ENCODE measurements around the gene RBCK1. TPM values are rescaled to one million over a fixed set of nuclear protein-coding genes. Genes with fewer than 3 reads are reported as not detected.

Gene RBCK1
- total RNA-seq, 1 experiment from 2014 or later: 46.8 TPM

- H3K79me2 ChIP-seq (ENCODE audit: insufficient read depth, low read length): peaks cover 4% of the 10 kb centered on the region; the same call in 1 of the 2 replicates
- no CpG with 5 or more reads among the region's 80 CpGs for WGBS (ENCODE audit: extremely low coverage, insufficient read length, low lambda C conversion rate)
- H3K4me3 Mint-ChIP-seq: peak within 1 kb of the TSS; percentile 82 to 91
Measured at GRCh38 chr20:462199-462991, 54.3 kb downstream of the RBCK1 start, which contains the start of gene TBC1D20. TBC1D20 (minus strand) TSS chr20:462533; CDS start chr20:462405, 128 bp downstream.

More at GRCh38 chr20:462199-462991, 54.3 kb downstream of the RBCK1 start, which contains the start of gene TBC1D20:
- H2BK12ac ChIP-seq (ENCODE audit: insufficient read length, low read depth, low read length): no peak within 1 kb of the TSS
- Mint-ChIP-seq H3K9me3 (peaks cover 7 to 8% of the 10 kb centered on the region in 2 experiments), H3K27ac (peak within 1 kb of the TSS in 2 of 3 experiments; percentile 3 to 72; a peak in 2 of 7 replicates), H3K27me3 (ENCODE audit: low read depth) (peaks cover 35% of the 10 kb centered on the region), H3K4me1 (peaks cover 15 to 19% of the 10 kb centered on the region in 2 experiments), H3K36me3 (ENCODE audit: insufficient read depth in 1 of 3, low read depth in 3 of 3) (peaks cover 0 to 2% (median 2%) of the 10 kb centered on the region in 3 experiments; a peak in 4 of 7 replicates)
- peak; percentile 31; the same call in 2 of the 3 replicates for TF ChIP-seq CTCF (conservative IDR thresholded peaks at IDR 0.05)
- H3K27me3 ChIP-seq (ENCODE audit: insufficient read depth, low read length): no peaks in the 10 kb centered on the region
- no peak within 1 kb of the TSS for H4K8ac ChIP-seq (replicated peaks; ENCODE audit: insufficient read length, low read depth, low read length)
- H3K14ac ChIP-seq (ENCODE audit: insufficient read depth, low read length): peak within 1 kb of the TSS; percentile 9
- H2BK20ac ChIP-seq (ENCODE audit: low read depth, low read length, poor library complexity, severe bottlenecking): no peak within 1 kb of the TSS
- H3K9ac ChIP-seq (ENCODE audit: extremely low read depth, insufficient read length, low read length): peak within 1 kb of the TSS; percentile 43
- H3K23ac ChIP-seq (ENCODE audit: insufficient read length, low read depth, low read length): no peak within 1 kb of the TSS
- H3K79me1 ChIP-seq (ENCODE audit: insufficient read depth, low read depth, low read length, poor library complexity, severe bottlenecking): no peaks in the 10 kb centered on the region
- no peak within 1 kb of the TSS for H2BK120ac ChIP-seq (ENCODE audit: low read depth, low read length, poor library complexity, severe bottlenecking)
- H3K4me2 ChIP-seq (ENCODE audit: insufficient read depth, insufficient read length, low read length): peak within 1 kb of the TSS; percentile 62
- H4K91ac ChIP-seq (ENCODE audit: insufficient read length, low read depth, low read length): no peak within 1 kb of the TSS
- H3T11ph ChIP-seq (ENCODE audit: low read length): no peak within 1 kb of the TSS
- peak within 1 kb of the TSS; percentile 90 for H2AFZ ChIP-seq (ENCODE audit: low read length)
- peak; percentile 83 for DNase-seq
- H2BK5ac ChIP-seq (ENCODE audit: insufficient read length, low read length): no peak within 1 kb of the TSS
- peaks cover under 1% of the 10 kb centered on the region for H3K9me3 ChIP-seq (ENCODE audit: control insufficient read depth, low read depth, low read length)
- no peaks in the 10 kb centered on the region; the same call in 1 of the 2 replicates for H3K4me1 ChIP-seq (ENCODE audit: insufficient read depth, low read length)
- H4K5ac ChIP-seq (ENCODE audit: insufficient read length, low read depth, low read length): no peak within 1 kb of the TSS
- no peaks in the 10 kb centered on the region for H4K20me1 ChIP-seq (ENCODE audit: control insufficient read depth, insufficient read depth, insufficient read length)
- H2AK5ac ChIP-seq (ENCODE audit: insufficient read length, low read length): no peak within 1 kb of the TSS
- no peak within 1 kb of the TSS for H3K4ac ChIP-seq (ENCODE audit: low read depth, low read length)
- no peak within 1 kb of the TSS for H2BK15ac ChIP-seq (ENCODE audit: low read depth, low read length)
- H3K23me2 ChIP-seq (ENCODE audit: insufficient read length, low read depth, low read length, poor library complexity, severe bottlenecking): peaks cover 6% of the 10 kb centered on the region
- no peak within 1 kb of the TSS for H3K56ac ChIP-seq (ENCODE audit: insufficient read length, low read depth, low read length)
- no peak within 1 kb of the TSS for H3K18ac ChIP-seq (ENCODE audit: insufficient read length, low read depth, low read length)
- no peak within 1 kb of the TSS for H3K27ac ChIP-seq (ENCODE audit: insufficient read length, low read depth, low read length)

Measured in H9 (cell line).